GM18909 (cell line): Measurements from ENCODE around the gene SPATS2L.

Source experiments
- ATAC-seq: cut with Tn5 transposase; IDR thresholded peaks from one replicate; pipeline ENCODE4 v1.9.1; 2021; ENCODE audit warnings: mild to moderate bottlenecking; ENCODE audit not compliant: unreplicated experiment, poor library complexity

Gene SPATS2L

DNA sequence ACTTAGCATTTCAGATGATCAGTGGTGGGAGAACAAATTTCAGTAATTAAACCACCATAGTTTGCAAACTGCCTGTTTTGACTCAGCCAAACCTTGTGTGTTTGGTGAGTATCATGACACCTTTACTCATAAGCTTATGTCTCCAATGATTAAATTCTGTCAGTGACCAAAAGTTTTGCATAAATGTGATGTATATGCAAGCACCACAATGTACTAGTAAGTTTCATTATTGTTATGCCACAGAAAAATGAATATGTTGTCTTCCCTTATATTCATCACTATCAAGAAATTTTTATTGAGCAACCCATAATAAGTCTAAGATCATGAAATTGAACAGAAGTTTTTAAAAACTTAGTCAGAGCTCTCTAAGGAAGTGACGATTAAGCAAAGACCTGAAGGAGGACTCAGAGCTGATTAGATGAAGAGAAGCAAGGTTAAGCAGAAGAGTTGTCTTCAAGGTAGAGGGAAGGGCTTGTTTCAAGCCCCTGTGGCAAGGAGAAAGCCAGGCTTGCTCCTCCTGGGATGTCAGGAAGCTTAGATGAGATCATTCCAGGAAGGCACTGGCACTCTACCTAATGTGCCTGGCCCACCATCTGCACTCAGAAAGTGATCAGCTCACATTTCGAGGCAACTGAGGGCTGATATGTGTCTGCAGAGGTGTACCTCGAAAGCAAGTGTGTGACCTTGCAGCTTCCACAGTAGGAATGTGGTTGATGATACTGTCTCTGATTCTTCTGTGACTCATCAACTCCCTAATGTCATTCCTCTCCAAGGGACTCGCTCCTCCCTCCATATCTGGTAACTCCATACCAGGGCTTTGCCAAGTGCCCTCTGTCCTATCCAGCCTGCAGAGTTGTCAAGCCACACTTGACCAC is 148.7 kb downstream of the SPATS2L start:
- peak; percentile 84 for ATAC-seq

GRCh38 chr2:200455958-200456421 is 149.5 kb downstream of the SPATS2L start:
- ATAC-seq: peak; percentile 75

DNA sequence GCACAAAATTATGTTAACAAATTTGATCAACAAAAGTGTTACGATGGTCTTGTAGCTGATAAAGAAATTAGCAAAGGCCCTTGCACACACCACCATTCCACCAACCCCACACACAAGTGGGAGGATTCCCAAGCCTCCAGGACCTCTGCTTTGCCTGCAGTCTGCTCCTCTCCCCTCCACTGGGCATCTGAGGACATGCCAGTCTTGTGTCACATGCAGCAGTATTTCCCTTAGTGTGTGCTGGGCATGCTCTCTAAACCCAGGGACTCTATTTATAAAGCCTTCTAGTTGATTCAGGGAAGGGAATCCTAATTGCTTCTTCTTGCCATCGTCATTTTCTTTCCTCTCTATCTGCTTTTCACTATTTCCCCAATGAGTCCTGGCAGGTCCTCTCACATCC is 150.1 kb downstream of the SPATS2L start:
- ATAC-seq: no peak

GRCh38 chr2:200459101-200459500 is 152.6 kb downstream of the SPATS2L start:
- ATAC-seq: no peak

- no peak for ATAC-seq
Measured at GRCh38 chr2:200461846-200462710, 155.6 kb downstream of the SPATS2L start.

- ATAC-seq: no peak
Measured at GRCh38 chr2:200463452-200463851, 157.0 kb downstream of the SPATS2L start.

DNA sequence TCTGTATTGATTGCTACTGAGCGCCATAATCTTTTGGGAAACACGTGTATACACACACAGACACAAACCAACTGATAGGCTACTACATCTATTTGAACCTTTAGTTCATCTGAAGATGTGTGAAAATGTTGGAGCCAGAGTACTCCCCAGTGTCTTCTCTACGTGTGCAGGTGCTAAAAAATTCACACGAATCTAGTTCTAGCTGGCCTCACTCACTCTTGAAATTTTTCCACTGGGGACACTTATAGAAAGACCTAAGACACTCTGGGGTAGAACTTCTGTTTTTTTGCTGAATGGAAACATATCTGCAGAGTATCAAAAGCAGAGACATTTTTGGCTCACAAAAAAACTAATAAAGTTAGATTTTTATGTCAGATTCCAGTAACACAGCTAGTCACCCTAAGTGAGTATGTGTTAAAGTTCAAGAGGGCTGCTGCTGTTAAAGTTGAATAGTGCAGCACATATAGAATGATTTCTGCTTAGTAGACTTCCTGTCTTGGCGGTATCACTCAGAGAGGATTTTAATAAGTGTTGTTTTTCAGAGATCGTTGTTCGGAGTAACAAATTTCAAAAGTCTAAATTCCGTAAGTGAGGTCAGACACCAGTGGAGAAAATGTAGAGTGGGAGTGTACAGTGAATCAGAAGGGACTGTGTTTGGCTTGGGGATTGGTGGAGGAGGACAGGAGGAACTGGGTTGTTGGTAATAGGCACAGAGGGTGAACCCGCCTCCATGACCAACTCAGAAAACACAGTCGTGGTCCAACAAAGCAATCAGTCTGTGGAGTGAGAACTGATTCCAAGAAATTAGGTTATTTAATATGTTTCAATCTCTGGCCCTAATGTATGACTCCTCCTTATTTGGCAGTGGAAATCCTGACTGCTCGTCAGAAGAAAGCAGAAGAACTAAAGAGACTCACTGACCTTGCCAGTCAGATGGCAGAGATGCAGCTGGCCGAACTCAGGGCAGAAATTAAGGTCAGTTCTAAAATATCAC is 160.2 kb downstream of the SPATS2L start:
- no peak for ATAC-seq

- peak; percentile 38 for ATAC-seq
Measured at GRCh38 chr2:200467806-200468681, 161.6 kb downstream of the SPATS2L start.

DNA sequence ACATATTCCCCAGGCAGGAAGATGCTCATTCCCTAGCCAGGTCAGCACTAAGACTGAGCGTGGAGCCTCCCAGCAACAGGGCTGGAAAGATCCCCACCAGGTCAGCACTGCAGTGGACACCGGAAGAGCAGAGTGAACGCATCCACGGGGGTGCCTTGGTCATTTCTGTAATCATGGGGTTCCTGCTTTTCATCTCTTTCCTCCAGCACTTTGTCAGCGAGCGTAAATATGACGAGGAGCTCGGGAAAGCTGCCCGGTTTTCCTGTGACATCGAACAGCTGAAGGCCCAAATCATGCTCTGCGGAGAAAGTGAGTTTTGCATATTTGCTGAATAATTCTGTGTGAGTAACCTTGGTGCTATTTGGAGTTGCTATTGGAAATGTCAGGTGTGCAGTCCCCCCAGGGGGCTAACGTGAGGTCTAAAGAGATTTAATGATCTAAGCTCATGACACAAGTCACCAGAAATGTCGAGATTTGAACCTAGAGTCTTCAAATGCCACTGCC is 163.3 kb downstream of the SPATS2L start:
- ATAC-seq: no peak

DNA sequence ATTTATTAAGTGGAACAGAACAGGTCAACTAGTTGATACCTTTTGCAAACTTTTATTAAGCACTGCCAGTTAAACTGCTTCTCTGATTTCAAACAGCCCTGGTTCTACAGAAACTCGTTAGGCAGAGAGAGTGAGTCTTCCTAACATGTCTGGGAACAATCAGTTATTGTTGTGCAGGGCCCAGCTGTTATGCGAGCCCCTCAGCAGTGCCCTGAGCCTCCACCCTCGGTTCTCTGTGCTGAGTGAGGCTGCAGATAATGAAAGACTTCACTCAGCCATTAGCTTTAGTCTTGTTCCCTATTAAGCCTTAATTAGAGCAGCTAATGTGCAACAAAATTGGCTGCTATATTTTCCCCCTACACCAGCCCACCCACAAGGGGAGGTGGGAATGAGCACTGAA is 163.7 kb downstream of the SPATS2L start:
- no peak for ATAC-seq

DNA sequence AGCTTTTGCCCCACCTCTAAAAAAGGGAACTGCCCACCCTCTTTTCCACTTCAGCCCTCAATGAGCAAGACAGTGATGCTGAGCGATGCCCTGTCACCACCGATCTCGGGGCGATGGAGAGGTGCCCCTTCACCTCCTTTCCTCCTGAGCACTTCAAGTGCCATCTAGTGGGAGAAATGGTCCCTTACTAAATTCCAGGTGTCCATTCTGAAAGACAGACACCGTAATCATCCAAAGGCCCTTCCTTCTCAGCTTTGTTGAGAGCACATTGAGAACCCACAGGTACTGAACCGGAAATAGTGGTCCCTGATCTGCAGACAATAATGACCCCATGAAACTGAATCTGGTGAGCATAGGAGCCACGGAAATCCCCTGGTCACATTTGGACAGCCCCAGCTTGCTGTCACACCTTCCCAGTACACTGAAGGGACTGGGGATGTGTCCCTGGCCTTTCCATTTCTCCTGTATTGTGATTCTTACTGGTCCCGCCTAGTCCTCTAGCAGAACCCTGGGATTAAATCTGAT is 164.9 kb downstream of the SPATS2L start:
- ATAC-seq: peak; percentile 79

DNA sequence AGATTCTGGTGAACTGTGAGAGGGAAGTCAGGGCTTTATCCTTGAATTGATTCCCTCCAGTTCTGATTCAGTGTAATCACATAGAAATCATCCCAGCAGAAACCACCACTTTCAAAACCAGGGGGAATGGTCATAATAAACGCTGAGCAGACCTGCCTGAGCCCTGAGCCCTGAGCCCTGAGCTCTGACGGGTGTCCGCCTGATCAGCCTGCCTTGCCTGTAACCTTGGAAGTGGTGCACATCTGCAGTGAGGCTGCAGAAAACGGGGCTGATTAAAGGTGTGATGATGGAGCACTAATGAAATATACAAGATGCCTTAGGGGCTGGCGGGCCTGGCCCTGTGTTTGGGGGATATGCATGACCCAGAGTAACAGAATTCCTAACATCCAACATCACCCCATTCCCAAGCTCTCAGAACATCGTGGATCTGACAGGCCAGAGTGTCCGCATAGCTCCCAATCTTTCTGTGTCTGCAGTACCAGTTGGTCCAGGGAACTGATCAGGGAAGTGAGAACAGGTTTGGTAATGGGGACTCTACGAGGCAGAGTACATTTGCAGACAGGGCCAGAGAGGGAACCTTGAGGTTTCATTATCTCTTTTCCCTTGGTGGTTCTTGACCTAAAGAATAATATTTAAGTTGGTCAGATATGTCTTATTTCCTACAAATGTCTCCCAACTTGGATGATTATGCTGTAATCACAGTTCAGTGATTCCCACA is 165.6 kb downstream of the SPATS2L start:
- ATAC-seq: peak; percentile 23

GRCh38 chr2:200472853-200473464 is 166.5 kb downstream of the SPATS2L start:
- no peak for ATAC-seq

DNA sequence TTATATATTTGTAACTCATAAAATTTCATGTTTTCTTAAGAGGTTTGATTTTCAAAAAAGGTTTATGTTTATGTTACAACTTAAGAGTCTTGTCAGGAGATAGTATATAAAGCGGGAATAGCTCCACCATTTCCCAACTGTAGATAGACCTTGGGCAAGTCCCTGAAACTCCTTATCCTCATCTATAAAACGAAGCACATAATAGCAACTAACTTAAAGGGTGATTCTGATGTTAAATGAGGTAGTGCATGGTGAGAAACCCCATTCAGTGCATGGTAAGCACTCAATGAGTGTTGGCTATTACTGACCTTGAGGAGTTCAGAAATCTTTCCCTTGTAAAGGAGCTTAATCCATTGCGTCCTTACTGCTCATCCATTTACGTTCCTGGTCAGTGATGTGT is 169.3 kb downstream of the SPATS2L start:
- ATAC-seq: no peak

DNA sequence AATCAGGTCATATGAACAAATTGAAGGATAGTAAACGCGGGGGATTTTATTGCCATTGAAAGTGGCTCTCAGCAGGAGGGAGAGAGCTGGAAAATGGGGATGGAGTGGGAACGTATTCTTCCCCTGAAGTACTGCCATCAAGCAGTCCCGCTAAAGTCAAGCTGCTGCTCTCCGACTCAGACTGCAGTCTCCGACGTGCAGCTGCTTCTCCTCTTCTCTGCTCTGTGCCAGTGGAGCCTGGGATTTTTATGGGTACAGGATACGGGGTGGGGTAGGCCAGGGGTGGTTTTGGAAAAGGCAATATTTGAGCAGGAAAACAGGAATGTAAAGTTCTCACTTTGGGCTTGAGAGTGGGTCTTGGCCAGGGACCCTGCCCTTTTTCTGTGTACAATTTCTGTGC is 170.3 kb downstream of the SPATS2L start:
- ATAC-seq: no peak

- no peak for ATAC-seq
Measured at GRCh38 chr2:200477667-200478131, 171.2 kb downstream of the SPATS2L start.

- ATAC-seq: no peak
Measured at GRCh38 chr2:200479692-200480265, 173.3 kb downstream of the SPATS2L start.
